ENCODE results near the gene MANSC1. TPM values are rescaled to one million over a fixed set of nuclear protein-coding genes. Genes with fewer than 3 reads are reported as not detected.

Gene MANSC1
- total and polyA plus RNA-seq, 2 donors (not counting 3 experiments of a cell fraction or from before 2014, with no cell fraction given): 37.0 to 65.0 TPM

DNA sequence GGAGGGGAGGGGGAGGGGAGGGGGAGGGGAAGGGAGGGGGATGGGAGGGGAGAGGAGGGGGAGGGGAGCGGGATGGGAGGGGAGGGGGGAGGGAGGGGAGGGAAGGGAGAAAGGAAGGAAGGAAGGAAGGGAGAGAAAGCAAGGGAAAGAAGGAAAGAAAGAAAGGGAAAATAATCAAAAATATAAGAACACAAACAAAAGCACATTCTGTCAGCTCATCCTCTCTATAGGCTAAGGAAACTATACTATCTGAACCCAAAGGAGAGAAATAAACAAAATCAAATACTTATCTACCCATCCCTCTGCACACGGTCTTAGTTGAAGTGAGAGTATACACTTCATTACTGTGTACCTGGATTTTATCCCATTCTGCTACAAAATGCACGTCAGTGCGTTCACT, 26.9 kb downstream of the MANSC1 start:
- Histone ChIP-seq H3K9me3 (replicated peaks; ENCODE audit: control insufficient read depth, insufficient read depth, low read length) (no peaks in the 10 kb centered on the region), H4K20me1 (replicated peaks; ENCODE audit: control insufficient read depth, extremely low read depth, insufficient read depth, low read length) (no peaks in the 10 kb centered on the region), H3K9ac (replicated peaks; ENCODE audit: extremely low read depth, insufficient read depth, low read length) (no peak overlapping the region), H3K4me1 (ENCODE audit: control insufficient read depth, extremely low read depth, insufficient read depth, low read length) (peaks cover 16% of the 10 kb centered on the region), H3K79me2 (ENCODE audit: control insufficient read depth, insufficient read depth, low read length) (no peaks in the 10 kb centered on the region), H3K27ac (ENCODE audit: insufficient read depth, low read depth, low read length) (no peak overlapping the region), H3K27me3 (ENCODE audit: control insufficient read depth in 2 of 2, insufficient read depth in 2 of 2, low read length in 2 of 2) (no peaks in the 10 kb centered on the region), H3K36me3 (ENCODE audit: control insufficient read depth in 2 of 2, extremely low read depth in 1 of 2, insufficient read depth in 2 of 2, low read length in 2 of 2) (no peaks in the 10 kb centered on the region), H3K4me2 (ENCODE audit: insufficient read depth, low read length) (no peak overlapping the region), H3K4me3 (replicated peaks in 1 of 3; ENCODE audit: insufficient read depth in 1 of 3, low read depth in 1 of 3, low read length in 3 of 3) (no peak overlapping the region), H2AFZ (ENCODE audit: low read depth, low read length) (no peak overlapping the region), H3K9me1 (replicated peaks; ENCODE audit: control insufficient read depth, extremely low read depth, insufficient read depth, low read length) (no peaks in the 10 kb centered on the region)
- DNase-seq (ENCODE audit: low read depth, low spot score) (no peak), FAIRE-seq (no peak)
- intact Hi-C loops (cut with micrococcal nuclease) (no loop called here), dilution Hi-C loops (cut with MboI; ENCODE audit: extremely low pct_ligation_motif_present, low sequenced_read_pairs) (no loop called here)
- POLR2A ChIA-PET: interaction anchor here (0.7 kb wide), 1 partner anchor 15 kb away, joined by 4 read pairs; no protein-coding TSS in a partner anchor
- CTCF ChIA-PET: interaction anchor here (1.0 to 1.2 kb wide), 2 partner anchors 11 to 241 kb away, joined by 6 read pairs; no protein-coding TSS in a partner anchor
- no TSS peak for BruUV-seq (replicated peaks)
- TF ChIP-seq POLR2AphosphoS5 (IDR thresholded peaks at IDR 0.05; ENCODE audit: insufficient read depth, low read depth, low read length) (no peak), CTCF (IDR thresholded peaks at IDR 0.05; ENCODE audit: extremely low read depth in 1 of 2, insufficient read depth in 1 of 2, low read depth in 1 of 2, low read length in 2 of 2) (no peak), POLR2A (IDR thresholded peaks at IDR 0.05; ENCODE audit: low read depth, low read length) (no peak)

GRCh38 chr12:12319451-12320183, 30.4 kb downstream of the MANSC1 start:
- ChIA-PET CTCF (interaction anchor here (0.7 to 1.9 kb wide), 6 partner anchors 11 to 284 kb away, joined by 3 to 8 read pairs (median 3); no protein-coding TSS in a partner anchor), POLR2A (interaction anchor here (2.0 kb wide), 1 partner anchor 53 kb away, joined by 6 read pairs; the partner anchor contains the start of gene LRP6)
- DNase-seq (ENCODE audit: low read depth, low spot score): no peak
- H3K27ac ChIP-seq (ENCODE audit: insufficient read depth, low read depth, low read length): no peak overlapping the region
- H3K36me3 ChIP-seq (ENCODE audit: control insufficient read depth in 2 of 2, extremely low read depth in 1 of 2, insufficient read depth in 2 of 2, low read length in 2 of 2): no peaks in the 10 kb centered on the region
- BruUV-seq (replicated peaks): no TSS peak
- no peak overlapping the region for H3K4me3 ChIP-seq (replicated peaks in 1 of 3; ENCODE audit: insufficient read depth in 1 of 3, low read depth in 1 of 3, low read length in 3 of 3)
- H3K27me3 ChIP-seq (ENCODE audit: control insufficient read depth in 2 of 2, insufficient read depth in 2 of 2, low read length in 2 of 2): no peaks in the 10 kb centered on the region
- H2AFZ ChIP-seq (ENCODE audit: low read depth, low read length): peak overlapping the region; percentile 55
- TF ChIP-seq MAX (IDR thresholded peaks at IDR 0.05; ENCODE audit: insufficient read depth, insufficient read length): no peak
- TF ChIP-seq FOS (IDR thresholded peaks at IDR 0.05; ENCODE audit: borderline replicate concordance, insufficient read depth, low read length): no peak
- TF ChIP-seq POLR2A (IDR thresholded peaks at IDR 0.05; ENCODE audit: low read depth, low read length): no peak
- no peak for TF ChIP-seq MYC (IDR thresholded peaks at IDR 0.05; ENCODE audit: low read depth, low read length)
- no peaks in the 10 kb centered on the region for H3K9me1 ChIP-seq (replicated peaks; ENCODE audit: control insufficient read depth, extremely low read depth, insufficient read depth, low read length)
- dilution Hi-C loops (cut with MboI; ENCODE audit: extremely low pct_ligation_motif_present, low sequenced_read_pairs): no loop called here
- no peaks in the 10 kb centered on the region for H3K79me2 ChIP-seq (ENCODE audit: control insufficient read depth, insufficient read depth, low read length)
- H3K4me2 ChIP-seq (ENCODE audit: insufficient read depth, low read length): peak overlapping the region; percentile 49
- no peaks in the 10 kb centered on the region for H3K9me3 ChIP-seq (replicated peaks; ENCODE audit: control insufficient read depth, insufficient read depth, low read length)
- peaks cover 7% of the 10 kb centered on the region for H3K4me1 ChIP-seq (ENCODE audit: control insufficient read depth, extremely low read depth, insufficient read depth, low read length)
- peak overlapping the region; percentile 1 for H3K9ac ChIP-seq (replicated peaks; ENCODE audit: extremely low read depth, insufficient read depth, low read length)
- FAIRE-seq: peak; percentile 31
- intact Hi-C loops (cut with micrococcal nuclease): no loop called here
- no peaks in the 10 kb centered on the region for H4K20me1 ChIP-seq (replicated peaks; ENCODE audit: control insufficient read depth, extremely low read depth, insufficient read depth, low read length)

All from endothelial cell of umbilical vein (primary cell).